ENCODE measurements around the gene KAT7. TPM values are rescaled to one million over a fixed set of nuclear protein-coding genes. Genes with fewer than 3 reads are reported as not detected.

The KAT7 gene
- total RNA-seq, 2 donors from 2014 or later, result 83.9 to 85.9 TPM

- DNase-seq (no peak), ATAC-seq (replicated peaks in 1 of 2) (no peak)
- no peak overlapping the region for H3K4me3 Mint-ChIP-seq
- H3K27ac Mint-ChIP-seq, result no peak overlapping the region
- H3K4me1 Mint-ChIP-seq (ENCODE audit: low read depth), result peaks cover 10% of the 10 kb centered on the region
- H3K36me3 Mint-ChIP-seq (ENCODE audit: insufficient read depth in 2 of 2), result no peaks in the 10 kb centered on the region
- H3K27me3 Mint-ChIP-seq (ENCODE audit: low read depth), result peaks cover 40% of the 10 kb centered on the region
- H3K9me3 Mint-ChIP-seq, result no peaks in the 10 kb centered on the region
Observed at GRCh38 chr17:49878931-49879904, 90.7 kb downstream of the KAT7 start.

DNA sequence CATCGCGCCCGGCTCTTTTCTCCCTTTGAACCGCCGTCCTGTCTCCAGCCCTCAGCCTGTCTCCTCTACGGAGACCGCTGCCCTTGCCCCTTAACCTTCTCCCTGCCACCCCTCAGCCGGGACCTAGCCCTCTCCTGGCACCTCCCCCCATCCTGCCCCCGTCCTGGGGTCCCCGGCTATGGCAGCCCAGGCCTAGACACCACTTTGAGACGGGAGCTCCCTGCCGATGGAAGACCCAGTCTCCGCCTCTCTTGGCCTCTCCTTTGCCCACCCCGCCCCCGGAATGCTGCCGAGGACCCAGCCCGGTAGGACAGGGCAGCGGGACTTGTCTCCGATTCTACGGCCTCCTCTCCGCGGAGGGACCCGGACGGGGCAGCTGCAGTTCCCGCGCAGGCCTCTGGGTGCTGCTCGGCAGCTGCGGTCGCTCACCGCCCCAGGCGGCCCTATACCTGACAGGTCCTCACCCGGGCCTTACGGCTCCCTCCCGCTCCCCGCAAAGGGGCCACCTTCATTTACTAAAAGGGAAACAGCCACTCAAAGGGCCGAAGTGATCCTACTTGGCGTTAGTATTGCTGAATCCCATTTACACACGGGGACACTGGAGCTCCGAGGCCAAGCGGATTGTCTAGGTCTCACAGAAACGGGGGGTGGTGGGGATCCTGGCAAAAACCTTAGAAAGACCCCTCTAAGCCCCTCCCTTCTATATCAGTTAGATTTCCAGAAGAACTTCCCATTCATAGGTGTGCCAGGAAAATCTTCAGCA is 92.0 kb downstream of the KAT7 start:
- Mint-ChIP-seq H3K27me3 (ENCODE audit: low read depth) (peaks cover 40% of the 10 kb centered on the region), H3K4me1 (ENCODE audit: low read depth) (peaks cover 10% of the 10 kb centered on the region), H3K36me3 (ENCODE audit: insufficient read depth in 2 of 2) (no peaks in the 10 kb centered on the region), H3K27ac (no peak overlapping the region), H3K4me3 (peak overlapping the region; percentile 68 to 73), H3K9me3 (no peaks in the 10 kb centered on the region)
- ATAC-seq (replicated peaks in 1 of 2) (peak; percentile 95 to 96), DNase-seq (peak; percentile 81)

DNA sequence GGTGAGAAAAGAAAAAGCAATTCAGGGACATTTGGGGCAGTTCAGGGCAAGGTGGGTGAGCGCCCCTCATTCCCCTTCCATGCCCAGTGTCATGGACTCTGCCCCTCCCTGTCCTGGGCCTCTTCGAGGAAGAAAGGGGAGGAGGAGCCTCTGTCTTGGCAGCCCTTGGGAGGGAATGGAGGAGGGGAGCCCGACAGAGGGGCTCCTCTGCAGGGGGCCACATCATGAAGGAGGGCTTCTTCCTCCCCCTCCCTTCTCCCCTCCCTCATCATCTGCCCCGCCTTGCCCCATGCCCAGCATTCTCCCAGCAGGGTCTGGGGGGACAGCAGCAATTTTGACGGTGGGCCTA is 92.5 kb downstream of the KAT7 start:
- H3K4me1 Mint-ChIP-seq (ENCODE audit: low read depth), result peaks cover 10% of the 10 kb centered on the region
- DNase-seq (no peak), ATAC-seq (replicated peaks in 1 of 2) (no peak)
- no peak overlapping the region for H3K27ac Mint-ChIP-seq
- H3K27me3 Mint-ChIP-seq (ENCODE audit: low read depth), result peaks cover 40% of the 10 kb centered on the region
- H3K4me3 Mint-ChIP-seq, result peak overlapping the region in 1 of 2 donors; percentile 68
- no peaks in the 10 kb centered on the region for H3K36me3 Mint-ChIP-seq (ENCODE audit: insufficient read depth in 2 of 2)
- no peaks in the 10 kb centered on the region for H3K9me3 Mint-ChIP-seq

DNA sequence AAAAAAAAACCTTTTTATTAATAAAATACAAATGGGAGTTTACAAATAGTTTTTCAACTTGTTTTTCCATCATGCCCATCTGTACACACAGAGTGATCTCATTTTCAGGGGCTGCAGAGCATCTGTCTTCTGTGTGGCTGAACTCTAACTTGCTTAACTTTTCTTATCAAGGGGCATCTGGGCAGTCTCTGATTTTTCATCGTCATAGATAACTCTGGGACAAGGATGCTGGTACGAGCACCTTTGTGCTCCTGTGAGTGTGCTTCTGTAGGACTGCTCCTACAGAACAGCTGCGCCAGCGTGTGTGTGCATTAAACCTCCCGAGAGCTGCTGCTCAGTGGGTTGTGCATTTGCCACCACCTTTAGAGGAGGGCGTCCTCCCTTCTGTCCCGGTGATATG is 94.0 kb downstream of the KAT7 start:
- no peak overlapping the region for H3K27ac Mint-ChIP-seq
- no peaks in the 10 kb centered on the region for H3K36me3 Mint-ChIP-seq (ENCODE audit: insufficient read depth in 2 of 2)
- DNase-seq (no peak), ATAC-seq (replicated peaks in 1 of 2) (no peak)
- H3K4me1 Mint-ChIP-seq (ENCODE audit: low read depth), result peaks cover 10% of the 10 kb centered on the region
- H3K9me3 Mint-ChIP-seq, result no peaks in the 10 kb centered on the region
- peaks cover 44% of the 10 kb centered on the region for H3K27me3 Mint-ChIP-seq (ENCODE audit: low read depth)
- H3K4me3 Mint-ChIP-seq, result no peak overlapping the region

Other genes with a start within 250 kb of the KAT7 start
- gene NXPH3, start 212.8 kb upstream of the KAT7 start, total RNA-seq, result 1 to 10 TPM in 1 of 2 donors, under 1 TPM in 1; 0.44 to 1.2 TPM
- gene SPOP, start 110.6 kb upstream of the KAT7 start, total RNA-seq, result 10 to 100 TPM; 77.8 to 82.2 TPM
- gene SLC35B1, start 80.7 kb upstream of the KAT7 start, total RNA-seq, result 10 to 100 TPM; 62.6 to 73.9 TPM
- gene FAM117A, start 24.6 kb upstream of the KAT7 start, total RNA-seq, result 10 to 100 TPM; 19.5 to 29.3 TPM
- not detected for gene TAC4, start 59.4 kb downstream of the KAT7 start, total RNA-seq
- 1 to 10 TPM; 1.9 to 3.0 TPM for gene DLX4, start 180.5 kb downstream of the KAT7 start, total RNA-seq
- gene DLX3, start 206.5 kb downstream of the KAT7 start, total RNA-seq, result under 1 TPM in 1 of 2 donors, not detected in 1; 0.12 TPM